ENCODE results near the gene BMF. TPM values are rescaled to one million over a fixed set of nuclear protein-coding genes. Genes with fewer than 3 reads are reported as not detected.

The BMF gene
- total RNA-seq, 6 donors from 2014 or later: 9.9 to 118 (median 26.2) TPM

- H3K4me3 ChIP-seq: peak overlapping the region in 1 of 4 donors; percentile 8
- no peak for DNase-seq
- no peak for ATAC-seq (ENCODE audit: low FRiP score in 2 of 2)
These were observed 4.8 kb downstream of the BMF start for GRCh38 chr15:40103864-40104271.

GRCh38 chr15:40102897-40103858, 5.5 kb downstream of the BMF start:
- H3K4me1 ChIP-seq: peaks cover 98 to 100% (median 99%) of the 10 kb centered on the region in 4 donors
- no peaks in the 10 kb centered on the region for H3K36me3 ChIP-seq
- H3K27ac ChIP-seq: peak overlapping the region; percentile 75 to 93 (median 89)
- ATAC-seq (ENCODE audit: low FRiP score in 2 of 2) (peak; percentile 61 to 70), DNase-seq (peak; percentile 89 to 94)
- H3K27me3 ChIP-seq: no peaks in the 10 kb centered on the region
- TF ChIP-seq EP300 (IDR thresholded peaks at IDR 0.05): no peak
- peak in 1 of 2 donors; percentile 41 for TF ChIP-seq POLR2AphosphoS5 (IDR thresholded peaks at IDR 0.05)
- peak in 1 of 6 experiments; percentile 10 for TF ChIP-seq CTCF (IDR thresholded peaks at IDR 0.05)
- TF ChIP-seq POLR2A (IDR thresholded peaks at IDR 0.05): peak in 1 of 4 donors; percentile 44
- no peaks in the 10 kb centered on the region for H3K9me3 ChIP-seq
- WGBS, 2 donors: 29 to 52% methylated on average over 11 to 13 of the region's 29 CpGs
- H3K4me3 ChIP-seq: peak overlapping the region in 1 of 4 donors; percentile 8

More at GRCh38 chr15:40103864-40104271, 4.8 kb downstream of the BMF start:
- Histone ChIP-seq H3K9me3 (no peaks in the 10 kb centered on the region), H3K4me1 (peaks cover 92 to 97% (median 92%) of the 10 kb centered on the region in 4 donors), H3K36me3 (no peaks in the 10 kb centered on the region), H3K27me3 (no peaks in the 10 kb centered on the region), H3K27ac (peak overlapping the region; percentile 75 to 93 (median 89))
- WGBS, 2 donors: 62 to 63% methylated on average over 4 to 7 of the region's 7 CpGs
- TF ChIP-seq CTCF (IDR thresholded peaks at IDR 0.05) (no peak), POLR2A (IDR thresholded peaks at IDR 0.05) (no peak), POLR2AphosphoS5 (IDR thresholded peaks at IDR 0.05) (no peak), EP300 (IDR thresholded peaks at IDR 0.05) (no peak)

GRCh38 chr15:40100947-40101905, 7.5 kb downstream of the BMF start:
- ATAC-seq (ENCODE audit: low FRiP score in 2 of 2) (no peak), DNase-seq (no peak)
- Histone ChIP-seq H3K27ac (peak overlapping the region; percentile 5 to 92 (median 76)), H3K27me3 (no peaks in the 10 kb centered on the region), H3K9me3 (no peaks in the 10 kb centered on the region), H3K4me1 (peaks cover 91 to 97% (median 95%) of the 10 kb centered on the region in 4 donors), H3K36me3 (no peaks in the 10 kb centered on the region), H3K4me3 (no peak overlapping the region)
- no peak for TF ChIP-seq POLR2AphosphoS5 (IDR thresholded peaks at IDR 0.05)
- TF ChIP-seq CTCF (IDR thresholded peaks at IDR 0.05): no peak
- TF ChIP-seq EP300 (IDR thresholded peaks at IDR 0.05): no peak
- TF ChIP-seq POLR2A (IDR thresholded peaks at IDR 0.05): no peak
- 58 to 73% methylated on average over 6 of the region's 6 CpGs for WGBS, 2 donors

GRCh38 chr15:40100123-40100946, 8.3 kb downstream of the BMF start:
- H3K27ac ChIP-seq: peak overlapping the region; percentile 66 to 92 (median 83)
- WGBS, 2 donors: 77 to 81% methylated on average over 10 to 13 of the region's 13 CpGs
- H3K4me3 ChIP-seq: no peak overlapping the region
- H3K27me3 ChIP-seq: no peaks in the 10 kb centered on the region
- DNase-seq (no peak), ATAC-seq (ENCODE audit: low FRiP score in 2 of 2) (no peak)
- TF ChIP-seq EP300 (IDR thresholded peaks at IDR 0.05) (no peak), POLR2A (IDR thresholded peaks at IDR 0.05) (no peak), CTCF (IDR thresholded peaks at IDR 0.05) (no peak), POLR2AphosphoS5 (IDR thresholded peaks at IDR 0.05) (no peak)
- H3K36me3 ChIP-seq: no peaks in the 10 kb centered on the region
- peaks cover 88 to 93% (median 93%) of the 10 kb centered on the region in 4 donors for H3K4me1 ChIP-seq
- no peaks in the 10 kb centered on the region for H3K9me3 ChIP-seq

All from upper lobe of left lung (tissue), 6 donors.